ENCODE measurements around the gene AHSP. TPM values are rescaled to one million over a fixed set of nuclear protein-coding genes. Genes with fewer than 3 reads are reported as not detected.

AHSP gene
- total RNA-seq, 1 donor from 2014 or later, result not detected

GRCh38 chr16:31507929-31508705, 19.6 kb upstream of the AHSP start, which contains the start of gene RUSF1:
RUSF1 (minus strand) TSS chr16:31508391; CDS start chr16:31508373, 18 bp downstream.
- H3K9me3 Mint-ChIP-seq (ENCODE audit: unreplicated experiment), result no peaks in the 10 kb centered on the region
- DNase-seq (ENCODE audit: extremely low spot score, unreplicated experiment), result peak; percentile 96
- H3K4me3 Mint-ChIP-seq (ENCODE audit: unreplicated experiment), result peak within 1 kb of the TSS; percentile 83
- peaks cover 24% of the 10 kb centered on the region for H3K4me1 Mint-ChIP-seq (ENCODE audit: unreplicated experiment)
- H3K27me3 Mint-ChIP-seq (ENCODE audit: unreplicated experiment), result no peaks in the 10 kb centered on the region
- TF ChIP-seq, protein P1, sequence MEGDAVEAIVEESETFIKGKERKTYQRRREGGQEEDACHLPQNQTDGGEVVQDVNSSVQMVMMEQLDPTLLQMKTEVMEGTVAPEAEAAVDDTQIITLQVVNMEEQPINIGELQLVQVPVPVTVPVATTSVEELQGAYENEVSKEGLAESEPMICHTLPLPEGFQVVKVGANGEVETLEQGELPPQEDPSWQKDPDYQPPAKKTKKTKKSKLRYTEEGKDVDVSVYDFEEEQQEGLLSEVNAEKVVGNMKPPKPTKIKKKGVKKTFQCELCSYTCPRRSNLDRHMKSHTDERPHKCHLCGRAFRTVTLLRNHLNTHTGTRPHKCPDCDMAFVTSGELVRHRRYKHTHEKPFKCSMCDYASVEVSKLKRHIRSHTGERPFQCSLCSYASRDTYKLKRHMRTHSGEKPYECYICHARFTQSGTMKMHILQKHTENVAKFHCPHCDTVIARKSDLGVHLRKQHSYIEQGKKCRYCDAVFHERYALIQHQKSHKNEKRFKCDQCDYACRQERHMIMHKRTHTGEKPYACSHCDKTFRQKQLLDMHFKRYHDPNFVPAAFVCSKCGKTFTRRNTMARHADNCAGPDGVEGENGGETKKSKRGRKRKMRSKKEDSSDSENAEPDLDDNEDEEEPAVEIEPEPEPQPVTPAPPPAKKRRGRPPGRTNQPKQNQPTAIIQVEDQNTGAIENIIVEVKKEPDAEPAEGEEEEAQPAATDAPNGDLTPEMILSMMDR (IDR thresholded peaks at IDR 0.05), result no peak
- H3K27ac Mint-ChIP-seq (ENCODE audit: unreplicated experiment), result peak within 1 kb of the TSS; percentile 98
- H3K36me3 Mint-ChIP-seq (ENCODE audit: unreplicated experiment), result peaks cover 4% of the 10 kb centered on the region

DNA sequence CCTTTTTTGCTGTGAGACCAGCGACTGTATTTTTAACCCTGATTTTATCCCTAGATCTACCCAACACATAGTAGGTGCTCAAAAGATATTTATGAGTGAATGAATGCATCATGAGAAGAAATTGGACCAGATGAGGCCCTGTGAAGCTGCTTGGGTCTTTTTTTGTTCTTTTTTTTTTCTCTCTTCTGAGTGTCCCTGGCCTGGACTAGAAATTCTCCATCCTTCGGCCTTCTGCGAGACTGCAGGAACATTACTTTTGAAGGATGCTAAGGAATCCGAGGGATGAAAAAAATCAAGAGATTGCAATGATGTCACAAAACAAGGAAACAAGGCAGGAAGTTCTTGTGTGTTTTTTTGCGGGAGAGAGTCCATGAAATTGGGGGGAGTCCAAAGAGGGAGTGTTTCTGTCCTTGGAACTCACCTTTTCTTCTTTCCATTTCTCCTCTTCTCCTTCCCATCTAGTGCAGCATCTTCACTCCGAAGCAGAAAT, 18.9 kb upstream of the AHSP start:
- Mint-ChIP-seq H3K36me3 (ENCODE audit: unreplicated experiment) (peaks cover 4% of the 10 kb centered on the region), H3K4me3 (ENCODE audit: unreplicated experiment) (peak overlapping the region; percentile 83)
- no peak for DNase-seq (ENCODE audit: extremely low spot score, unreplicated experiment)

GRCh38 chr16:31513126-31513525, 14.6 kb upstream of the AHSP start:
- Mint-ChIP-seq H3K4me1 (ENCODE audit: unreplicated experiment) (peaks cover 11% of the 10 kb centered on the region), H3K36me3 (ENCODE audit: unreplicated experiment) (no peaks in the 10 kb centered on the region), H3K4me3 (ENCODE audit: unreplicated experiment) (no peak overlapping the region), H3K27ac (ENCODE audit: unreplicated experiment) (no peak overlapping the region), H3K27me3 (ENCODE audit: unreplicated experiment) (peaks cover 14% of the 10 kb centered on the region), H3K9me3 (ENCODE audit: unreplicated experiment) (peaks cover 4% of the 10 kb centered on the region)
- DNase-seq (ENCODE audit: extremely low spot score, unreplicated experiment), result no peak
- TF ChIP-seq, protein P1 (IDR thresholded peaks at IDR 0.05), result no peak

More for the DNA sequence above, 18.9 kb upstream of the AHSP start:
- Mint-ChIP-seq H3K9me3 (ENCODE audit: unreplicated experiment) (no peaks in the 10 kb centered on the region), H3K4me1 (ENCODE audit: unreplicated experiment) (peaks cover 24% of the 10 kb centered on the region), H3K27ac (ENCODE audit: unreplicated experiment) (peak overlapping the region; percentile 98), H3K27me3 (ENCODE audit: unreplicated experiment) (no peaks in the 10 kb centered on the region)
- TF ChIP-seq, protein P1 (IDR thresholded peaks at IDR 0.05), result no peak

DNA sequence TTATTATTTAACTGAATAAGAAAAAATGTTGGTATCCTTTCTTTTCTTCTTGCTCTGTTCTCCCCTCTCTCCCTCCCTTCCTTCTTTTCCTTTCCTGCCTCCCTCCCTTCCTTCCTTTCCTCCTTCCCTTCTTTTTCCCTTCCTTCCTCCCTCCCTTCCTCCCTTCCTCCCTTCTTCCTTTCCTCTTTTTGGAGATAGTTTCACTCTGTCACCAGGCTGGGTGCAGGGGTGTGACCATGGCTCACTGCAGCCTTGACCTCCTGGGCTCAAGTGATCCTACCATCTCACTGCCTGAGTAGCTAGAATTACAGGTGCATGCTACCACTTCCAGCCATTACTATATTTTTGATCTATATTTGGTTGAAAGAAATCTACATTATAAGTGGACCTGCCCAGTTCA, 13.8 kb upstream of the AHSP start:
- no peak overlapping the region for H3K4me3 Mint-ChIP-seq (ENCODE audit: unreplicated experiment)
- TF ChIP-seq, protein P1 (IDR thresholded peaks at IDR 0.05), result no peak
- DNase-seq (ENCODE audit: extremely low spot score, unreplicated experiment), result no peak
- no peaks in the 10 kb centered on the region for H3K36me3 Mint-ChIP-seq (ENCODE audit: unreplicated experiment)
- H3K4me1 Mint-ChIP-seq (ENCODE audit: unreplicated experiment), result peaks cover 5% of the 10 kb centered on the region
- no peak overlapping the region for H3K27ac Mint-ChIP-seq (ENCODE audit: unreplicated experiment)
- peaks cover 14% of the 10 kb centered on the region for H3K27me3 Mint-ChIP-seq (ENCODE audit: unreplicated experiment)
- peaks cover 4% of the 10 kb centered on the region for H3K9me3 Mint-ChIP-seq (ENCODE audit: unreplicated experiment)

DNA sequence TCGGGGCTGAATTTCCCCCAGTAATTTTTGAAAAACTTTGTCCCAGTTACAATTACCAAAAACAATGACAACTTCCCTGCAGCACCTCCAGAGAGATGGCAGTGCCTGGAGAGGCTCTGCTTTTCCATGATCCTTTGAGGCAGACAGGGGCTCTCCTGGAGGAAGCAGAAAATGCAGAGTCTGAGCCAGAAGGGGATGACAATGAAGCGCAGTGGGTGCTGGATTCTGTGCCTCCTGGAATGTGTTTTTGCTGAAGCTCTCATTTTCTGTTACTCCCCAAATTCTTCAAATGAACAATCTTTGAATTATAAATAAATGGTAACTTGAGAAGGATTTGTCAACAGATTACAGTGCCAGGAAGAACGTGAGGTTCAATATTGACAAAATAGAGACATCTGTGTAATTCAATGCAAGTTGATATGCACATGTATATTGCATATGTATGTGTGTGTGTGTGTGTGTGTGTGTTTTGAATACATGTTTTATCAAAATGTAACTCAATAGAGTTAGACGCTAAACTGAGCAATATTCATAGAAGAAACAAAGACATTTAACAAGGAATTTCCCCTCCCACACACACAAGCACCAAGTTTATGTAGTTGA, 9.8 kb upstream of the AHSP start:
- no peak overlapping the region for H3K27ac Mint-ChIP-seq (ENCODE audit: unreplicated experiment)
- H3K27me3 Mint-ChIP-seq (ENCODE audit: unreplicated experiment), result peaks cover 18% of the 10 kb centered on the region
- no peak for DNase-seq (ENCODE audit: extremely low spot score, unreplicated experiment)
- H3K4me3 Mint-ChIP-seq (ENCODE audit: unreplicated experiment), result no peak overlapping the region
- TF ChIP-seq, protein P1 (IDR thresholded peaks at IDR 0.05), result no peak
- H3K9me3 Mint-ChIP-seq (ENCODE audit: unreplicated experiment), result peaks cover 4% of the 10 kb centered on the region
- no peaks in the 10 kb centered on the region for H3K4me1 Mint-ChIP-seq (ENCODE audit: unreplicated experiment)
- H3K36me3 Mint-ChIP-seq (ENCODE audit: unreplicated experiment), result no peaks in the 10 kb centered on the region

Data from osteocyte (in vitro differentiated cells).